Measurements from ENCODE around the gene TH.
"Not testable (repeated sequence)": the region's sequence is repeated elsewhere in the genome, so short reads cannot be mapped to it uniquely, and the experiment has no call there.

The TH gene

GRCh38 chr11:2136209-2136951 is 35.2 kb downstream of the TH start:
- in situ Hi-C loops (cut with MboI; ENCODE audit: low sequenced_read_pairs), result no loop called here

DNA sequence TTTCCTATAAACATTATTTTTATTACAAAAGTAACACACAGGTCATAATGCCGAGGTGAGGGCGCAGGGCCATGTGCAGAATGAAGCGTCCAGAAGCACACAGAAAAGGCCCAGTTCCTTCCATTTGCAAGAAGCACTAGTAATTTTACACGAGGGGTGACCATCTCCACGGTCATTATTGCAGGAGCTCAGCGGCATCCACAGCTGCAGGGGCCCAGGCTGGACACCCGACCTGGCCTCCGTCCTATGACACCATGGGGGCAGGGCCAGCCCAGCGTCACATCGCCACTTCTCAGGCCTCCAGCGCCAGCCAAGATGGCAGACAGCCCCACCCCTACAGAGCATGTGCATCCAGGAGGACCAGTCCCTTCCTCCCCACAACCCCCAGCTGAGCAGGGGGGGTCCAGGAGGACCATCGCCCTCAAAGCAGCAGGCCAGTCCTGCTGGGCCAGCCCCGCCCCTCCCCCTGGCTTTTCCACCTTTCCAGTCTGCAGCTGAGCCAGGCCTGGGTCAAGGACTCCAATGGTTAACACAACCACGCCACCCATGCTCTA is 35.9 kb downstream of the TH start:
- in situ Hi-C loops (cut with MboI; ENCODE audit: low sequenced_read_pairs), result no loop called here

DNA sequence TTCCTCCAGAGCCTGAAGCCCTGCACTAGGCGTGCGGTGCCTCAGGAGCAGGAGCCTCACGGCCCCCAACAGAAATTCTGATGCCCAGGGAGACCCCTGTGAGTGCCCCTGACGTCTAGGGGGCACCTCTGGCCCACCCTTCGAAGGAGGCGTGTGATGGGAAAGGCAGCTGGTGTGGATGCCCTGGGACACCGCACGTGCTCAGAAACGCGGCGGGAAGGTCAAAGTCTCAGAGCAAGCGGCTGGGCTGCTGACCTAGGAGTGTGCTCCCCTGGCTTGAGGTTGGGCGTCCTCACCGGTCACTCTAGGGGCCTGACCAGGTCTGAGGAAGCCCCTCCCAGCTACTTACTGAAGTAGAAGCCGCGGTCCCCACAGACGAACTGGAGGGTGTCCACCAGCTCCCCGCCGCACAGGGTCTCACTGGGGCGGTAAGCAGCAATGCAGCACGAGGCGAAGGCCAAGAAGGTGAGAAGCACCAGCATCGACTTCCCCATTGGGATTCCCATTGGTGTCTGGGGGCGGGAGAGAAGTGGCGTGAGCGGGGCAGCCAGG is 36.5 kb downstream of the TH start:
- in situ Hi-C loops (cut with MboI; ENCODE audit: low sequenced_read_pairs), result no loop called here

DNA sequence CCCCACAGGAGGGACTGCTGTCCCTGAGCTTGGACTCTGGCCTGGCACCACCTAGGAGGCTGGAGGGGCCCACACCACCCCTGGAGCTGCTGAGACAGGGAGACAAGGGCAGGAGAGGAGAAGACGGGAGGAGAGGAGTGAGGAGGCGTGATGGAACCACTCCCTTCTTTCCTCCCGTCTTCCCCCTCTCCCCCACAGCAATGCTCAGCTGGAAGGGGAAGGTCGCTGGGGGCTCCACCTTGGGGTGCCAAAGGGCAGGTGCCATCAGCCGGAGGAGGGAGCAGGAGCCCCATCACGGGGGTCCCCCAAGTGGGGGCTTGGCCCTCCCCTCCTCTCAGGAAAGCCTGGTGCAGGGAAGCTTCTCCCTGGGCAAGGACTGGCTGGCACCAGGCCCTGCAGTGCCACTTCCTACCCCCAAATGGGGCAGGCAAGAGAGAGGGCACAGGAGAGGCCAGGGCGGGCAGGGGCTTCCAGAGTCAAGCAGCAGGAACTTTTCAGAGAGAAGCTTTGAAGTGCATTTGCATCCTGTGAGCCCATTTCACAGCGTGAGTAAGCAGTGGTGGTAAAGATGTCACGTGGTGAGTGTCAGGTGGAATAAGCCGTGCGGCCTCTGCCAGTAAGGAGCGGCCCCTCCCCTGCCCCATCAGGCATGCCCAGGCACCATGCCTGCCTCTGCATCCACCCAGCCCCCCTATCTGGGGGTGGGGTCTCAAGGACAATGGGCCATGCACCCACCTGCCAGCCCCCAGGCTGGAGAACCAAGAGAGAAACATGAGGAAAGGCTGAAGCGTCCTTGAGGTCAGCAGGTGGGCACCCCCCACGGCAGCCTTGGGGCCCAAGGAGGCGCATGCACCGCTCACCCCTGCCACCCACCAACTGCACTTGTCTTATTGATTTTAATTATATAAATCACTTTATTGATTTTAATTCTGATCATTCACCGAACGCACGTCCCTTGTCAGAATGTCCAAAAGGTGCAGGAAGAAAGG is 37.3 kb downstream of the TH start:
- in situ Hi-C loops (cut with MboI; ENCODE audit: low sequenced_read_pairs), result no loop called here

DNA sequence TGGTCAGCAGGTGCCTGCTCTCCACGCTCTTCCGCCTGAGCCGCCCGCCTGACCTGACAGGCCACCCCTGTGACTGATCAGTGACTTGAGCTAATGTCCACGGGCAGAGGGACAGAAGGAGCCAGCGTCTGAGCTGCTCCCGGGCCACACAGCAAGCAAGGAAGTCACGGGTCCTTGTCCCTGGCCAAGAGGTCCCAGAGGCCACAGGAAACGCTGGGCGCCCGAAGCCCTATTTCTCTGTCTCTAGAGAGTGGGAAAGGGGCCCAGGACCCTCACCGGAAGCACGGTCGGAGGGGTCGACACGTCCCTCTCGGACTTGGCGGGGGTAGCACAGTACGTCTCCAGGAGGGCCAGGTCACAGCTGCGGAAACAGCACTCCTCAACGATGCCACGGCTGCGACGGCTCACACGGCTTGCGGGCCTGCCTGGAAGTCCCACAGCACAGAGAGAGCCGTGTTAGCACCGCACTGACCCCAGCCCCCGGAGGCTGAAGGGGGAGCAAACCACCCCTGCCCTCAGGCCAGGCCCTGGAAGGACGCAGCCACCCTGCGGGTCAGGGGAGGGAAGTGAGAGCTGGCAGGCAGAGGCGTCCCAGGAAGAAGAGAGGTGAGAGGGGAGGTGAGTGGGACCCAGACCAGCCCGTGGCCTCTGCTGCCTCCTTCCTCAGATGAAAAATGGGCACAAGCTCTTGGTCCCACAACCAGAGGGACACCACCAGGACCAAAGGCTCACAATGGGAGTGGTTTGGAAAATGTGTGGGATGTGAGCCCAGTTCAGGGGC is 38.2 kb downstream of the TH start:
- in situ Hi-C loops (cut with MboI; ENCODE audit: low sequenced_read_pairs), result no loop called here

DNA sequence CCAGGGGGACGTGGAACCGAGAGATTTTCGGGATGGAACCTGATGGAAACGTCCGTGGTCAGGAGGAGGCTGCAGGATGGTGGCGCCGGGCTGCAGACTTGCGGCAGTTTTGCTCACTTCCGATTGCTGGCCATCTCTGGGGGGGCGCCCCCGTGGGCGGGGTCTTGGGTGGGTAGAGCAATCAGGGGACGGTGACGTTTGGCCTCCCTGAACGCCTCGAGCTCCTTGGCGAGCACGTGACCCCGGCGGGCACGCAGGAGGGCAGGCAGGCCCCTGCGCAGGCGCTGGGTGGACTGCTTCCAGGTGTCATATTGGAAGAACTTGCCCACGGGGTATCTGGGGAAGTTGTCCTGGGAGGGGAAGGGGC is 38.8 kb downstream of the TH start:
- in situ Hi-C loops (cut with MboI; ENCODE audit: low sequenced_read_pairs), result no loop called here

DNA sequence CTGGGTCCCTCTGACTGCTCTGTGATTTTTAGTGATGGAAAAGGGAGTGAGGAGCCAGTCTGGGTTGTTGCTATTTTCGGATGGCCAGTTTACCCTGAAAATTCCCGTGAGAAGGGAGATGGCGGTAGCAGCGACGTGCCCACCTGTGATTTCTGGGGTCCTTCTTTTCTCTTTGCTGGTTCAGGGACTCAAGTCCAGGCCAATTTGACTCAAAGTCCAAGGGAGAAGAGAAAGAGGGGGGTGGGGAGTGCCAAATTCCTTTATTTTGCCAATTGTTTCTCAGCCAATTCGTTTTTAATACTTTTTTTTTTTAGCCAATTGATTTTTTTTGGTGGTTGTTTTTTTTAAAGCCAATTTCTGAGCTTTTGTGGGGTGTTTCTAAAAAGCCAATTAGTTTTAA is 39.4 kb downstream of the TH start:
- in situ Hi-C loops (cut with MboI; ENCODE audit: low sequenced_read_pairs), result no loop called here

- in situ Hi-C loops (cut with MboI; ENCODE audit: low sequenced_read_pairs), result no loop called here
These were observed 40.0 kb downstream of the TH start for GRCh38 chr11:2131371-2132236.

- in situ Hi-C loops (cut with MboI; ENCODE audit: low sequenced_read_pairs), result no loop called here
These were observed 40.7 kb downstream of the TH start for GRCh38 chr11:2130881-2131352.

DNA sequence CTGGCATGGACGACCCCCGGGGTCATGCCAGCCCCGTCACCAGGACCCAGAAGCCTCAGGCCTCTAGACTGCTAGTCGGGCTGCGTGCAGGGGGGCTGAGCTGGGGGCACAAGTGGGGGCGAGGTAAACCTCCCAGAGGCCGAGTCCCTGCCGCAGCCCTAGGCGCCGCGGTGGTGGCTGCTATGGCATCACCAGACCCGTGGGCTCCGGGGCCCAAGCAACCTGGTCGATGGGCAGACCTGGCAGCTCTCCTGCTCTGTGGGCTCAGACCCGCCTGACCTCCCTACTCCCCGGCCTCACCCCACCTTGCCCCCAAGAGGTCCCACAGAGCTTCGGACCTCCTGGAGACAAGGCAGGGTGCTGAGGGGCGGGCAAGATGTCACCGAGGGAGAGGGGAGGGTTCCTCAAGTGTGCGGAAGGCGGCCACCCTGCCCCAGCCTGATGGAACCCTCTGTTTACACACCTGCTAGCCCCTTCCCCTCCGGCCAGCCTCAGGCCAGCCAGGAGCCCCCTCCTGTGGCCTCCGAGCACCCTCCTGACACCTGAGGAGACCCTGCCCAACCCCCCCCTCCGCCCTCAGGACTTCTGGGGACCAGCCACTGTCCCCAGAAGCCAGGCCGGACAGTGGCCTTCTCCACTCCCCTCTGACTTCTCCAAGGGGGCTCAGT is 41.8 kb downstream of the TH start:
- in situ Hi-C loops (cut with MboI; ENCODE audit: low sequenced_read_pairs), result no loop called here

DNA sequence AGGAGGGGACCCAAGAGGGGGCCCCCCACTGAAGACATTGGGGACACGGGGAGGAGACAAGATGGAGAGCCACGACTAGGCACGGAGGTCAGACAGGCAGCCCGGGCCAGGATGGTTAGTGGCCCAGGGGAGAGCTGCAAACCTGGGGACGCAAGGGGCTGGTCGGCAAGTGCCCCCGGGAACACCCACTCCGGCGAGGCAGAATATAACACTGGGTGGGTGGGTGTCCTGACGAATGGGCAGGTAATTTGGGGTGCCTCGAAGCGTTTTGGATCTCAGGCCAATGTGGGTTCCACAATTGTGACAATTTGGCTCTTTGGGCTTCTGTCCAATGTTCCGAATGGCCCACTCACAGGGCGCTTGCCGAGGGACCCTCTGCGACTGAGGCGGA is 42.3 kb downstream of the TH start:
- in situ Hi-C loops (cut with MboI; ENCODE audit: low sequenced_read_pairs), result no loop called here

DNA sequence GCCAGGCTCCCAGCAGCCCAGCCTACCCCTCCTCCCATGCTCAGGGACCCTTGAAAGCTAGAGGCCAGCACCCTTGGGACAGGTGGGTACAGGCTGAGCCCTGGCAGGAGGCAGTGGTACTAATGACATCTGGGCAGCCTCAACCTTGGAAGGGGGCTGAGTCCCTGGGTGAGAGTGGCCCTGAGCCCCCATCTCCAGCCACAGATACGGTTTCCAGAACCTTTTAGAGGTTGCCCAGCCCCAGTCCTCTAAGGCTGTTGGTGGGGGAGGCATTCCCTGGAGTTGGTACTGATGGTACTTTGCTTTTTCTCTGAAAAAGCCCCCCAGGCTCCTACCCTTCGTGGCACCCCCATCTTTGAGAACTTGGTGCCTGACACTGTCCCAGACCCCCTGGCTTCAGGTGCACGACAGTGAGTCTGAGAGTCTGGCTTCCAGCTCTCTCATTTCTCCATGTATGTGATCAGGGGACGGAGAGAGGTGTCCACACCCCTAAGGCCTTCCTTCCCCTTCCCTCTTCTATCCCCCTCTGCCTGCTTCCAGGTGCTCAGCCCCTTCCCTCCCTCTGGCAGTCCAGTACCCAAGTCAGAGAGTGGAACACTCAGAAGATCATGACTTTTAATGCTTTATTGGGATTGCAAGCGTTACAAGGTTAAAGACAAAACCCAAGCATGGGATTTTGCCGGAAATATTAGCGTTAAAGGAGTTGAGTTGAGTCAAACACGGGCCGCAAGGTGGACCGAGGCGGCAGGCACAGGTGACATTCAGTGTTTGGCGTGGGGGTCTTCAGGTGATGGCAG is 42.9 kb downstream of the TH start:
- in situ Hi-C loops (cut with MboI; ENCODE audit: low sequenced_read_pairs), result no loop called here

DNA sequence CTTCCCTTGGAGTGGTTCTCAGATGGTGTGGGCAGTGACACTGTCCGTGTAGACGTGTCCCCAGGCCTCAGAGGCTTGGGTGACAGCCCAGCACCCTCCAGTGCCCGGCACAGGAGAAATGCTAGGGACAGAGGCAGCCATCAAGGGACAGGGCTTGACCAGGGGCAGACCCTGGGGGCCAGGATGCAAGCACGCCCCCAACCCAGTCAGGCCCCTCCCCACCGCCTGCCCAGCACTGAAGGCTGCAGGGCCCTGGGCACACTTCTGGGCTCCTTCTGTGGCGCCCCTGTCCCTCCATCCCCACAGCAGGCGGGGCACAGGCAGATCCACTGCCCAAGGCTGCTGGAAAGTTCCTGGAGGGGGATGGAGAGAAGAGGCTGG is 43.5 kb downstream of the TH start:
- in situ Hi-C loops (cut with MboI; ENCODE audit: low sequenced_read_pairs), result no loop called here

GRCh38 chr11:2127482-2128129 is 44.0 kb downstream of the TH start:
- in situ Hi-C loops (cut with MboI; ENCODE audit: low sequenced_read_pairs), result no loop called here

GRCh38 chr11:2126520-2127085 is 45.0 kb downstream of the TH start:
- in situ Hi-C loops (cut with MboI; ENCODE audit: low sequenced_read_pairs), result no loop called here

- in situ Hi-C loops (cut with MboI; ENCODE audit: low sequenced_read_pairs), result not testable (repeated sequence)
These were observed 46.7 kb downstream of the TH start for GRCh38 chr11:2124736-2125484.

DNA sequence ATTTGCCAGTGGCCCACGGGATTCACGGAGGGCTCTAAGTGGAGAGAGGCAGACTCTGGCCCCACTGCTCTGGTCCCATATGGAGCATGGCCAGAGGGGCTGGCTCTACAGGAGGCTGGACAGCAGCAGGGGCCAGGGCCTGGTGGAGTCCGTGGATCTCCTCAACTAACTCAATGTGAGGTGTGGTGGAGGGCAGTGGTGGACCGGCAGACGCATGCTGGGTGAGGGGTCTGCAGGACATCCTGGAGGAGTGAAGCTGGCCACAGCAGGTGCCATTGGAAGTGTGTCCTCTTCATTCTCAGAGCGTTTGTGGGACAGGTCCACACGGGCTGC is 48.0 kb downstream of the TH start:
- in situ Hi-C loops (cut with MboI; ENCODE audit: low sequenced_read_pairs), result no loop called here

Measured in HL-60/S4 treated with retinoic acid at 250 ng/mL for 4 days and 3 days (cell line).